Bronchial epithelial cell (primary cell): ENCODE measurements around the gene GPBP1. TPM values are rescaled to one million over a fixed set of nuclear protein-coding genes. Genes with fewer than 3 reads are reported as not detected.

Source experiments
- DNase-seq: peaks from one replicate; pipeline ENCODE4 v3.0.0-alpha.2; 2010; ENCODE audit warnings: low read depth
- FAIRE-seq: peaks from 2 replicates; lab custom pipeline; 2011; peaks lifted over from hg19 to GRCh38; lab: Jason Lieb, UNC
- H3K27me3 ChIP-seq: 2 replicates; pipeline ENCODE4 v1.5.1; 2011; ENCODE audit warnings: low read length; ENCODE audit not compliant: control insufficient read depth, insufficient read depth
- H3K36me3 ChIP-seq: 2 replicates; pipeline ENCODE4 v1.5.1; 2011; ENCODE audit warnings: low read length; ENCODE audit not compliant: control insufficient read depth, insufficient read depth
- H3K4me3 ChIP-seq: 2 replicates; pipeline ENCODE4 v1.5.1; 2011; ENCODE audit warnings: mild to moderate bottlenecking, low read depth, low read length, control low read depth
- CTCF ChIP-seq: IDR thresholded peaks from 2 replicates; pipeline ENCODE4 v1.5.1; 2011; ENCODE audit warnings: mild to moderate bottlenecking, moderate library complexity, low read length, control low read depth, inconsistent platforms; ENCODE audit not compliant: insufficient read depth, severe bottlenecking
- total RNA-seq: library from RNA; depleted of rRNA; stranded (reverse); fragments of >200 nt; gene quantifications from 2 replicates; pipeline ENCODE4 v1.2.1, GENCODE V29; 2014

GPBP1 gene
- total RNA-seq, 1 donor from 2014 or later = 84.2 TPM

GRCh38 chr5:57258052-57258451, 84.2 kb downstream of the GPBP1 start:
- FAIRE-seq = no peak
- no peak for TF ChIP-seq CTCF
- no peak overlapping the region for H3K4me3 ChIP-seq
- no peak for DNase-seq
- no peaks in the 10 kb centered on the region for H3K27me3 ChIP-seq
- H3K36me3 ChIP-seq = peaks cover 9% of the 10 kb centered on the region

- H3K36me3 ChIP-seq = peaks cover 7% of the 10 kb centered on the region
- no peaks in the 10 kb centered on the region for H3K27me3 ChIP-seq
- DNase-seq (no peak), FAIRE-seq (no peak)
- no peak for TF ChIP-seq CTCF
- H3K4me3 ChIP-seq = no peak overlapping the region
These were observed 85.1 kb downstream of the GPBP1 start for GRCh38 chr5:57258943-57259342.

GRCh38 chr5:57259704-57260103, 85.8 kb downstream of the GPBP1 start:
- DNase-seq = no peak
- Histone ChIP-seq H3K27me3 (no peaks in the 10 kb centered on the region), H3K36me3 (peaks cover 7% of the 10 kb centered on the region), H3K4me3 (no peak overlapping the region)
- TF ChIP-seq CTCF = no peak
- no peak for FAIRE-seq

GRCh38 chr5:57262541-57262940, 88.7 kb downstream of the GPBP1 start:
- Histone ChIP-seq H3K27me3 (no peaks in the 10 kb centered on the region), H3K36me3 (peaks cover 7% of the 10 kb centered on the region), H3K4me3 (no peak overlapping the region)
- FAIRE-seq (no peak), DNase-seq (no peak)
- TF ChIP-seq CTCF = no peak

- FAIRE-seq (no peak), DNase-seq (no peak)
- no peaks in the 10 kb centered on the region for H3K36me3 ChIP-seq
- TF ChIP-seq CTCF = no peak
- H3K27me3 ChIP-seq = no peaks in the 10 kb centered on the region
- H3K4me3 ChIP-seq = no peak overlapping the region
These were observed 93.9 kb downstream of the GPBP1 start for GRCh38 chr5:57267805-57268204.

GRCh38 chr5:57276353-57276752, 102.5 kb downstream of the GPBP1 start:
- DNase-seq (no peak), FAIRE-seq (no peak)
- Histone ChIP-seq H3K27me3 (no peaks in the 10 kb centered on the region), H3K4me3 (no peak overlapping the region), H3K36me3 (no peaks in the 10 kb centered on the region)
- no peak for TF ChIP-seq CTCF
